Prostate gland (tissue), 2 donors: ENCODE results near the gene ZNF683. TPM values are rescaled to one million over a fixed set of nuclear protein-coding genes. Genes with fewer than 3 reads are reported as not detected.

ENCODE experiments used
- DNase-seq: peaks from one replicate; pipeline ENCODE4 v3.0.0-alpha.2; 2019; ENCODE audit warnings: low spot score
- H3K27ac ChIP-seq, 2 donors: fragments of 200-600 bp; sonication (generic); 2 replicates each; pipeline ENCODE4 v1.5.1; 2017 to 2019
- H3K27me3 ChIP-seq: fragments of 200-600 bp; sonication (generic); replicated peaks from 2 replicates; pipeline ENCODE4 v1.5.1; 2019; ENCODE audit not compliant: insufficient read depth
- H3K36me3 ChIP-seq, 2 donors: fragments of 200-600 bp; sonication (generic); 1 replicate in 1 of 2; 2 replicates in 1 of 2; pipeline versions ENCODE4 v1.5.1 to v1.8.1; 2017 to 2019
- H3K4me1 ChIP-seq: fragments of 200-600 bp; sonication (generic); replicated peaks from 2 replicates; pipeline ENCODE4 v1.5.1; 2019
- H3K4me3 ChIP-seq, 2 donors: fragments of 200-600 bp; sonication (generic); 2 replicates each; pipeline ENCODE4 v1.5.1; 2017 to 2019
- H3K9me3 ChIP-seq: fragments of 200-600 bp; sonication (generic); 2 replicates; pipeline ENCODE4 v1.5.1; 2017
- POLR2A ChIP-seq: fragments of 450-650 bp; IDR thresholded peaks from one replicate; pipeline ENCODE4 v1.6.1; 2016; ENCODE audit warnings: antibody characterized with exemption, mild to moderate bottlenecking
- POLR2AphosphoS5 ChIP-seq: sonication (generic); formaldehyde crosslinking; IDR thresholded peaks from one replicate; pipeline ENCODE4 v1.6.1; 2017; ENCODE audit warnings: antibody characterized with exemption
- WGBS: methylation state at CpG from one replicate; pipeline ENCODE4 v1.1.5; 2018; 5-methylcytosine and 5-hydroxymethylcytosine counted together
- intact Hi-C: fragments of 100-400 bp; cut with DNase I; formaldehyde crosslinking; loops from one replicate; pipeline ENCODE4 v1.14.2; 2022
- total RNA-seq, 2 donors: library from RNA; depleted of rRNA; stranded (reverse); fragments of >200 nt; gene quantifications; one replicate each; pipeline ENCODE4 v1.1.0, GENCODE V29; 2016
- TF ChIP-seq, protein P1 (sequence below), 4 experiments: fragments of 200-600 bp in 2 of 4; fragments of 450-650 bp in 2 of 4; sonication (generic) in 2 of 4; IDR thresholded peaks; 1 replicate in 3 of 4; 2 replicates in 1 of 4; pipeline ENCODE4 v1.5.1; 2016 to 2019; ENCODE audit warnings: antibody characterized with exemption in 4 of 4, mild to moderate bottlenecking in 2 of 4, moderate library complexity in 2 of 4

ZNF683 gene
- total RNA-seq, 2 donors from 2014 or later, result 4.8 TPM; not detected in 1

DNA sequence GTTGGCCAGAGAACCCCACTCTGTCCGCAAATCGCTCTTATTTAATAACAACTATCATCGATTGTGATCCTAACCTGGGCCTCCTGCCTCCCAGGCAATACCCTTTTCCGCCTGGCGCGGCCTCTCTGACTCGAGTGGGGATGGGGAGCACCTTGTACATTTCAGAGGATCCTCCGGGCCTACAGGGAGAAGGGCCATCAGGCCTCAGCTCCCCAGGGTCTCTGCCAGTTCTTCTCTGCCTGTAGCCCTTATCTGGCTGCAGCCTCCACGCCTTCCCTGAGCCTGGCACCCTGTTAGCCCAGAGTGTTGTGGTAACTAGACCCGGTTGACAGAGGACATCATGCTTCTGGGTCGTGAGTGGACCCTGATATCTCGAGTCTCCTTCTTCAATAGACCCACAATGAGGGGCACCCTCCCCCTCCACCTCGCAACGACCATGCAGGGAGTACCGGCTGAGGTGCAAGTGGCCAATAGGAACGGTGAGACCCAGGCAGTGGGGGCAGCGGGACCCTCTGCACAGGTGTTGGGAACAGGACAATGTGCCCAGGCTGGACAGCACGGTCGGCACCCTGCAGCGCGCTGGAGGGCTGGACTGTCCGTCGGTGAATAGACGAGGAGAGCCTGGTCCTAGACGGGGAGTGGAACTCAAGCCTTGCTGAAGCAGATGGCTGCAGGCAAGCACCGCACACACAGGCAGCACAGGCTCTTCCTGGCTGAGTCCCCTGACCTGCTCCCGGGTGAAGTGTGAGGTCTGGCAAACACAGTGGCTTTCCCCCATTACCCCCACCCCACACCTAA is 11.5 kb downstream of the ZNF683 start:
- Histone ChIP-seq H3K4me3 (peak overlapping the region in 1 of 2 donors; percentile 5), H3K27me3 (peaks cover 15% of the 10 kb centered on the region), H3K4me1 (no peaks in the 10 kb centered on the region), H3K9me3 (no peaks in the 10 kb centered on the region), H3K27ac (no peak overlapping the region), H3K36me3 (no peaks in the 10 kb centered on the region)
- TF ChIP-seq POLR2AphosphoS5, result no peak
- TF ChIP-seq, protein P1, sequence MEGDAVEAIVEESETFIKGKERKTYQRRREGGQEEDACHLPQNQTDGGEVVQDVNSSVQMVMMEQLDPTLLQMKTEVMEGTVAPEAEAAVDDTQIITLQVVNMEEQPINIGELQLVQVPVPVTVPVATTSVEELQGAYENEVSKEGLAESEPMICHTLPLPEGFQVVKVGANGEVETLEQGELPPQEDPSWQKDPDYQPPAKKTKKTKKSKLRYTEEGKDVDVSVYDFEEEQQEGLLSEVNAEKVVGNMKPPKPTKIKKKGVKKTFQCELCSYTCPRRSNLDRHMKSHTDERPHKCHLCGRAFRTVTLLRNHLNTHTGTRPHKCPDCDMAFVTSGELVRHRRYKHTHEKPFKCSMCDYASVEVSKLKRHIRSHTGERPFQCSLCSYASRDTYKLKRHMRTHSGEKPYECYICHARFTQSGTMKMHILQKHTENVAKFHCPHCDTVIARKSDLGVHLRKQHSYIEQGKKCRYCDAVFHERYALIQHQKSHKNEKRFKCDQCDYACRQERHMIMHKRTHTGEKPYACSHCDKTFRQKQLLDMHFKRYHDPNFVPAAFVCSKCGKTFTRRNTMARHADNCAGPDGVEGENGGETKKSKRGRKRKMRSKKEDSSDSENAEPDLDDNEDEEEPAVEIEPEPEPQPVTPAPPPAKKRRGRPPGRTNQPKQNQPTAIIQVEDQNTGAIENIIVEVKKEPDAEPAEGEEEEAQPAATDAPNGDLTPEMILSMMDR (IDR thresholded peaks at IDR 0.05), result no peak
- TF ChIP-seq POLR2A, result no peak
- no peak for DNase-seq
- WGBS, result 56% methylated on average over 27 of the region's 27 CpGs
- intact Hi-C loops, result no loop called here

DNA sequence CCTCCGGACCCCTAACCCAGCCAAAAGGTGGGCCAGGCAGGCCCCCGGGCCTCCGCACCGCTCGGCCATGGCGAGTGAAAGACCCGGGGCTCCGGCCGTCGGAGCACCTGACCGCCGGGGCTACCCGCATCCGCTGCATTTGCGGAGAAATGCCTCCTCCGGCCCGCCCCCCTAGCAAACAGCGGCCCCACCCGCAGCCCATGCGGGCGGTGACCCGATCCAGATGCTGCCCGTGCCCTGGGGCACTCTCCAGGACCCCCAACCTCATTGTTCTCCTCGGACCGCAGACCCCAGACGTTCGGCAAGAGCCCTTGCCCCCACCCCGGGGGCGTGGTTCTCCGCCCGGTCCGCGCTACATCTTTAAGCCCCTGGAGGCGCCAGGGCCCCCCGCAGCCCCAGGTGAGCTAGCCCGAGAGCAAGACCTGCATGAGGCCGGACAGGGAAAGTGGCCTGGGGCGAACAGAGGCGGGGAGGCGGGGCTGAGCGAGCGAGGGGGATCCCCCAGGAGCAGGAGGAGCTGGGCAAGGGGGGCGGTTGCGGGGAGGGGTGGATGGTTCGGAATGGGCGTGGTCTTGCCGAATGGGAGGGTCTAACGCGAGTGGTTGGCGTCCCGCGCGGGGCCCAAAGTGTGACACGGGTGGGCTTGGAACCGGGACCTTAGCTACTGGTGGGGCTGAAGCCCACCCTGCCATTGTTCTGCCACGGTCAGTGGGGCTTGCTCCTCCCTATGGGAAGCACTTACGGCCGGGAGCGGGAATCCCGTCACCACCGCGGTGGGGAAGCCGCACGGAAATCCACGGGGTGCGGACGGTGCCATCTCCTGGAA is 12.4 kb downstream of the ZNF683 start:
- H3K4me1 ChIP-seq, result no peaks in the 10 kb centered on the region
- H3K36me3 ChIP-seq, result no peaks in the 10 kb centered on the region
- TF ChIP-seq, protein P1 (IDR thresholded peaks at IDR 0.05), result no peak
- peaks cover 15% of the 10 kb centered on the region for H3K27me3 ChIP-seq
- intact Hi-C loops, result no loop called here
- DNase-seq, result no peak
- H3K4me3 ChIP-seq, result peak overlapping the region in 1 of 2 donors; percentile 5
- no peak overlapping the region for H3K27ac ChIP-seq
- H3K9me3 ChIP-seq, result no peaks in the 10 kb centered on the region
- 4% methylated on average over 67 of the region's 67 CpGs for WGBS

GRCh38 chr1:26358411-26359384 is 13.9 kb downstream of the ZNF683 start:
- intact Hi-C loops, result no loop called here
- DNase-seq, result no peak
- H3K9me3 ChIP-seq, result no peaks in the 10 kb centered on the region
- WGBS, result 61% methylated on average over 15 of the region's 15 CpGs
- no peaks in the 10 kb centered on the region for H3K36me3 ChIP-seq
- H3K4me1 ChIP-seq, result peaks cover 5% of the 10 kb centered on the region
- H3K27me3 ChIP-seq, result peaks cover 15% of the 10 kb centered on the region
- no peak overlapping the region for H3K4me3 ChIP-seq
- no peak overlapping the region for H3K27ac ChIP-seq
- TF ChIP-seq, protein P1 (IDR thresholded peaks at IDR 0.05), result no peak
- no peak for TF ChIP-seq POLR2A
- TF ChIP-seq POLR2AphosphoS5, result no peak

DNA sequence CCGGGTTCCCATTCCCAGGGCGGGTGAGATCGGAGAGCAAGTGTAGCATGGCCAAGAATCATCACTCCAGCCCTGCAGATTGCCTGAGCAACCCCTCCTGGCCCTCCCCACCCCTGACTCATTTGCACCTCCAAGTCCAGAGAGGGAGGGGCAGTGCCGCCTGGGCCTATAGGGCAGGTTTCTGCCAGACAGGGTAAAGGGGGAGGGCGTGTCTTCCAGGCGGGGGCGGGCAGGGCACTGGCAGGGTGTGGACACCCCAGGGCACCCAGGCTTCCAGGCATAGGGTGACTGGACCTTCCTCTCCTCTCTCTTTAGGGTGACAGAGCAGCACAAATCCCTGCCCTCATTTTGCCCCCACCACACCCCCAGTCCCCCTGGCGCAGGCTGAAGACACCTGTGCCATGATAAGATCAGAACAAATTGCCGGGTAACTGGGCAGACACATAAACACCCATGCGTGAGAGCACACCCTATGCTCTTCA is 15.4 kb downstream of the ZNF683 start:
- no peak for DNase-seq
- WGBS, result 62% methylated on average over 9 of the region's 10 CpGs
- H3K9me3 ChIP-seq, result no peaks in the 10 kb centered on the region
- H3K4me3 ChIP-seq, result no peak overlapping the region
- intact Hi-C loops, result no loop called here
- peaks cover 15% of the 10 kb centered on the region for H3K27me3 ChIP-seq
- TF ChIP-seq POLR2A (no peak), POLR2AphosphoS5 (no peak)
- TF ChIP-seq, protein P1 (IDR thresholded peaks at IDR 0.05), result no peak
- peaks cover 5% of the 10 kb centered on the region for H3K4me1 ChIP-seq
- H3K27ac ChIP-seq, result no peak overlapping the region
- no peaks in the 10 kb centered on the region for H3K36me3 ChIP-seq
